Measurements from ENCODE around the gene TEF.

TEF gene

GRCh38 chr22:41358927-41359326 is 22.8 kb upstream of the TEF start:
- H3K9me3 ChIP-seq (ENCODE audit: control insufficient read depth, low read length), result no peaks in the 10 kb centered on the region
- H3K27me3 ChIP-seq (ENCODE audit: control insufficient read depth, insufficient read depth, low read length), result no peaks in the 10 kb centered on the region
- no peak overlapping the region for H3K4me3 ChIP-seq (ENCODE audit: low read length)
- H3K4me1 ChIP-seq (ENCODE audit: control insufficient read depth, insufficient read depth, low read length), result no peaks in the 10 kb centered on the region
- peaks cover 12% of the 10 kb centered on the region for H3K36me3 ChIP-seq (ENCODE audit: control insufficient read depth, insufficient read depth, low read length)
- no peak overlapping the region for H3K9ac ChIP-seq (ENCODE audit: low read length)

GRCh38 chr22:41359376-41359775 is 22.4 kb upstream of the TEF start:
- peaks cover 2% of the 10 kb centered on the region for H3K4me1 ChIP-seq (ENCODE audit: control insufficient read depth, insufficient read depth, low read length)
- H3K4me3 ChIP-seq (ENCODE audit: low read length), result no peak overlapping the region
- H3K9ac ChIP-seq (ENCODE audit: low read length), result no peak overlapping the region
- no peaks in the 10 kb centered on the region for H3K27me3 ChIP-seq (ENCODE audit: control insufficient read depth, insufficient read depth, low read length)
- peaks cover 12% of the 10 kb centered on the region for H3K36me3 ChIP-seq (ENCODE audit: control insufficient read depth, insufficient read depth, low read length)
- no peaks in the 10 kb centered on the region for H3K9me3 ChIP-seq (ENCODE audit: control insufficient read depth, low read length)

GRCh38 chr22:41360126-41360525 is 21.6 kb upstream of the TEF start:
- no peak overlapping the region for H3K4me3 ChIP-seq (ENCODE audit: low read length)
- H3K9me3 ChIP-seq (ENCODE audit: control insufficient read depth, low read length), result no peaks in the 10 kb centered on the region
- peaks cover 10% of the 10 kb centered on the region for H3K4me1 ChIP-seq (ENCODE audit: control insufficient read depth, insufficient read depth, low read length)
- H3K36me3 ChIP-seq (ENCODE audit: control insufficient read depth, insufficient read depth, low read length), result peaks cover 12% of the 10 kb centered on the region
- H3K27me3 ChIP-seq (ENCODE audit: control insufficient read depth, insufficient read depth, low read length), result no peaks in the 10 kb centered on the region
- no peak overlapping the region for H3K9ac ChIP-seq (ENCODE audit: low read length)

DNA sequence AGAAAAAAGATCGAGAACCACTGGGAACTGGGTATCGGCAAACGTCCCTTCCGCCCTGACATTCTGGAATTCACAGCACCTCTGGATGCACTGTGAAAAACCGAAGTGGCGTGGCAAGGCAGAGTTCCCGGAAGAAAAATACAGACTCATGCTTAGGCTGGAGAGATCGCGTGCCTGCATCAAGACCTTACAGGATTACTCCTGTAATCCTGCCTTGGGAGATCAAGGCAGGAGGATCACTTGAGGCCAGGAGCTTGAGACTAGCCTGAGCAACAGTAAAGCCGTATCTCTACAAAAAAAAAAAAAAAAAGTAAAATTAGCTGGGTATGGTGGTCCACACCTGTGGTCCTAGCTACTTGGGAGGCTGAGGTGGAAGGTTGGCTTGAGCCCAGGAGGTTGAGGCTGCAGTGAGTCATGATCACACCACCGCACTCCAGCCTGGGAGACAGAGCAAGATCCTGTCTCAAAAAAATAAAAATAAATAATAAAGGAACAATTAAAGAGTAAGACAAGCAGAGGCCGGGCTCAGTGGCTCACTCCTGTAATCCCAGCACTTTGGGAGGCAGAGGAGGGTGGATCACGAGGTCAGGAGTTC is 19.9 kb upstream of the TEF start:
- Histone ChIP-seq H3K4me1 (ENCODE audit: control insufficient read depth, insufficient read depth, low read length) (peaks cover 27% of the 10 kb centered on the region), H3K4me3 (ENCODE audit: low read length) (no peak overlapping the region), H3K9me3 (ENCODE audit: control insufficient read depth, low read length) (no peaks in the 10 kb centered on the region), H3K9ac (ENCODE audit: low read length) (no peak overlapping the region), H3K36me3 (ENCODE audit: control insufficient read depth, insufficient read depth, low read length) (peaks cover 7% of the 10 kb centered on the region), H3K27me3 (ENCODE audit: control insufficient read depth, insufficient read depth, low read length) (no peaks in the 10 kb centered on the region)

DNA sequence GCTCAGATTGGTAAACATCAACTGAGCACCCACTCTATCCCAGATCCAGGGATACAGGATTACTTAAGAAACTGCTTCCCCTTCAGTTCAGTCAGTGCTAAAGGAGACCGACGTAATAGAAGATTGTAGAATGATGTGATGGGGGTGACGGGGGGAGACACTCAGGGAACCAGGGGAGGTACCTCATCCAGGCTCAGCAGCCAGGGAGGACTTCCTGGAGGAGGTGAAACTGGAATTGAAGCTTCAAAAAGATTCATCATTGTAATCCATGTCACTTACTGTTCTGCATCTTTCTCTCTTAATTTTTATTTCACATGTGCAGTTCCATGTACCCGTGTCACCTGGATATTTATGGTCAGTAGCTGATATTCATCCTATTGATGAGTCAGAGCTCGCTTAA is 19.1 kb upstream of the TEF start:
- Histone ChIP-seq H3K4me3 (ENCODE audit: low read length) (no peak overlapping the region), H3K9ac (ENCODE audit: low read length) (no peak overlapping the region), H3K27me3 (ENCODE audit: control insufficient read depth, insufficient read depth, low read length) (no peaks in the 10 kb centered on the region), H3K9me3 (ENCODE audit: control insufficient read depth, low read length) (no peaks in the 10 kb centered on the region), H3K36me3 (ENCODE audit: control insufficient read depth, insufficient read depth, low read length) (peaks cover 6% of the 10 kb centered on the region), H3K4me1 (ENCODE audit: control insufficient read depth, insufficient read depth, low read length) (peaks cover 33% of the 10 kb centered on the region)

DNA sequence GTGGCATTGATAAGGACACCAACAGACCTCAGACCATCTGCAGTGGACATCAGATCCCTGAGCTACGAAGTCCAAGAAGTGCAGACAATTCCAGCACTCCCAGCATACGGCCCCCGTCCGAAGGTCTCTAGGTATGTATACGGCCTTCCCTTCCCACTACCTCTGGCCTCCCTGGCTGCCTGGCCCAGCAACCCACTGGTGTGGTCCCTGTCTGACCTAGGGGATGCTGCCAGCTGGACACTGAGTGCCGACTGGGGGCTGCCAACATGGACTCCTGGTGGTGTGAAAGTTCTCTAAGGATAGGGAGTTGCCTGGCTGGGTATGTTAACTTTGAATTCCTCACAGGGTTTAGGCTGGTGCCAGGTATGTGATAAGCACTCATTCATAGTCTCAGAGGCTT is 17.5 kb upstream of the TEF start:
- no peak overlapping the region for H3K9ac ChIP-seq (ENCODE audit: low read length)
- H3K27me3 ChIP-seq (ENCODE audit: control insufficient read depth, insufficient read depth, low read length), result no peaks in the 10 kb centered on the region
- H3K4me3 ChIP-seq (ENCODE audit: low read length), result no peak overlapping the region
- no peaks in the 10 kb centered on the region for H3K9me3 ChIP-seq (ENCODE audit: control insufficient read depth, low read length)
- peaks cover 47% of the 10 kb centered on the region for H3K4me1 ChIP-seq (ENCODE audit: control insufficient read depth, insufficient read depth, low read length)
- H3K36me3 ChIP-seq (ENCODE audit: control insufficient read depth, insufficient read depth, low read length), result no peaks in the 10 kb centered on the region

GRCh38 chr22:41364955-41365354 is 16.8 kb upstream of the TEF start:
- H3K9ac ChIP-seq (ENCODE audit: low read length), result no peak overlapping the region
- peaks cover 47% of the 10 kb centered on the region for H3K4me1 ChIP-seq (ENCODE audit: control insufficient read depth, insufficient read depth, low read length)
- H3K4me3 ChIP-seq (ENCODE audit: low read length), result no peak overlapping the region
- H3K27me3 ChIP-seq (ENCODE audit: control insufficient read depth, insufficient read depth, low read length), result no peaks in the 10 kb centered on the region
- H3K36me3 ChIP-seq (ENCODE audit: control insufficient read depth, insufficient read depth, low read length), result no peaks in the 10 kb centered on the region
- no peaks in the 10 kb centered on the region for H3K9me3 ChIP-seq (ENCODE audit: control insufficient read depth, low read length)

GRCh38 chr22:41365425-41365824 is 16.3 kb upstream of the TEF start:
- Histone ChIP-seq H3K9me3 (ENCODE audit: control insufficient read depth, low read length) (no peaks in the 10 kb centered on the region), H3K4me1 (ENCODE audit: control insufficient read depth, insufficient read depth, low read length) (peaks cover 47% of the 10 kb centered on the region)

GRCh38 chr22:41366323-41367029 is 15.3 kb upstream of the TEF start:
- no peaks in the 10 kb centered on the region for H3K36me3 ChIP-seq (ENCODE audit: control insufficient read depth, insufficient read depth, low read length)
- no peak overlapping the region for H3K9ac ChIP-seq (ENCODE audit: low read length)
- peak overlapping the region; percentile 3 for H3K4me3 ChIP-seq (ENCODE audit: low read length)
- no peaks in the 10 kb centered on the region for H3K9me3 ChIP-seq (ENCODE audit: control insufficient read depth, low read length)
- H3K27me3 ChIP-seq (ENCODE audit: control insufficient read depth, insufficient read depth, low read length), result no peaks in the 10 kb centered on the region
- H3K4me1 ChIP-seq (ENCODE audit: control insufficient read depth, insufficient read depth, low read length), result peaks cover 47% of the 10 kb centered on the region

More at GRCh38 chr22:41365425-41365824, 16.3 kb upstream of the TEF start:
- H3K4me3 ChIP-seq (ENCODE audit: low read length), result no peak overlapping the region
- no peaks in the 10 kb centered on the region for H3K36me3 ChIP-seq (ENCODE audit: control insufficient read depth, insufficient read depth, low read length)
- no peak overlapping the region for H3K9ac ChIP-seq (ENCODE audit: low read length)
- H3K27me3 ChIP-seq (ENCODE audit: control insufficient read depth, insufficient read depth, low read length), result no peaks in the 10 kb centered on the region

DNA sequence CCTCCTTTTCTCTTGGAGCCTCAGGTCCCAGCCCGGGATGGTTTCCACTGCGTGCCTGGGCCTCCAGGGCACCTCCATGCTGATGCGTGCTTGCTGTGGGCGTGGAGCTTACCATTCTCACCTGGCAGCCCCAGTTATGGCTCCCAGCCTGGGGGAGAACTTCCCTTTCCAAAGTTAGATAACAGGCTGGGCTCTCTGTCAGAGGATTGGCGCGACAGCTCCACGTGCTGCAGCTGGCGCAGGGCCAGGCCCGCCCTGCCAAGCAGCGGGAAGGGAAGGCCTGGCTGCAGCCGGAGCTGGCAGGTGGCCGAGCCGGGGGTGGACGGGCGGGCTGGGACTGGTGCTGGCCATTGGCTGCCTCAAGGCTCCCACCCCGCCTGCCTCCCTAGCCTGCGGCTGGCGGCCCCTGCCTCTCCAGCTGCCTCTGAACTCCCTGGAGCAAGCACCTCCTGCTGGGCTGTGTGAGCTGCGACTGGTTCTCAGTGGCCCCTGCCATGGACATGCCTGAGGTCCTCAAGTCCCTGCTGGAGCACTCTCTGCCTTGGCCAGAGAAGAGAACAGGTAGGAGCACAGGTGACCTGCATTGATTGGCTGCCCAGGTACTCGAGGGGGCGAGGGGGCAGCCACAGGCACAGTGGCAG is 14.6 kb upstream of the TEF start:
- Histone ChIP-seq H3K27me3 (ENCODE audit: control insufficient read depth, insufficient read depth, low read length) (no peaks in the 10 kb centered on the region), H3K9me3 (ENCODE audit: control insufficient read depth, low read length) (no peaks in the 10 kb centered on the region), H3K36me3 (ENCODE audit: control insufficient read depth, insufficient read depth, low read length) (no peaks in the 10 kb centered on the region), H3K4me3 (ENCODE audit: low read length) (peak overlapping the region; percentile 20), H3K4me1 (ENCODE audit: control insufficient read depth, insufficient read depth, low read length) (peaks cover 47% of the 10 kb centered on the region), H3K9ac (ENCODE audit: low read length) (peak overlapping the region; percentile 42)

- Histone ChIP-seq H3K9ac (ENCODE audit: low read length) (peak overlapping the region; percentile 42), H3K36me3 (ENCODE audit: control insufficient read depth, insufficient read depth, low read length) (no peaks in the 10 kb centered on the region), H3K27me3 (ENCODE audit: control insufficient read depth, insufficient read depth, low read length) (no peaks in the 10 kb centered on the region), H3K4me3 (ENCODE audit: low read length) (peak overlapping the region; percentile 20), H3K4me1 (ENCODE audit: control insufficient read depth, insufficient read depth, low read length) (peaks cover 47% of the 10 kb centered on the region), H3K9me3 (ENCODE audit: control insufficient read depth, low read length) (no peaks in the 10 kb centered on the region)
Measured at GRCh38 chr22:41367680-41368542, 13.8 kb upstream of the TEF start.

All from mucosa of stomach (tissue), 1 donor.